B cell (primary cell): ENCODE results near the gene DZIP1L. TPM values are rescaled to one million over a fixed set of nuclear protein-coding genes. Genes with fewer than 3 reads are reported as not detected.

ENCODE experiments used
- ATAC-seq: fragments of 200-7000 bp; cut with Tn5 transposase; one replicate; pipeline ENCODE4 v1.10.0; 2021; ENCODE audit warnings: low read depth, mild to moderate bottlenecking, moderate number of reproducible peaks, moderate library complexity
- CTCF ChIA-PET: fragments of 350-600 bp; sonication (Branson Sonifier 250); formaldehyde crosslinking; loops from one replicate; lab custom pipeline; 2021; ENCODE audit warnings: antibody characterized with exemption, inconsistent platforms; lab: Charles Lee
- POLR2A ChIA-PET: fragments of 350-600 bp; sonication (Branson Sonifier 250); formaldehyde crosslinking; loops from one replicate; lab custom pipeline; 2021; ENCODE audit warnings: antibody characterized with exemption; lab: Charles Lee
- DNase-seq: peaks from one replicate; pipeline ENCODE4 v3.0.0; 2013
- H2AFZ ChIP-seq: 2 replicates; pipeline ENCODE4 v1.6.1; 2012; ENCODE audit warnings: mild to moderate bottlenecking, low read depth, low read length; ENCODE audit not compliant: insufficient read depth, poor library complexity, severe bottlenecking
- H3K27ac ChIP-seq, 2 donors: 1 replicate in 1 of 2; 2 replicates in 1 of 2; pipeline ENCODE4 v1.5.1; 2012 to 2013; ENCODE audit warnings: low read length in 2 of 2, mild to moderate bottlenecking in 2 of 2, moderate library complexity in 1 of 2
- H3K27me3 ChIP-seq, 4 experiments: fragments of 200-600 bp in 1 of 4; sonication (generic) in 1 of 4; replicated peaks in 1 of 4; 1 replicate in 2 of 4; 2 replicates in 2 of 4; pipeline versions ENCODE4 v1.6.1 to v1.7.0; 2013 to 2016; ENCODE audit warnings: low read length in 3 of 4, mild to moderate bottlenecking in 2 of 4, mixed read lengths in 1 of 4, moderate library complexity in 1 of 4; ENCODE audit not compliant: insufficient read depth in 4 of 4, control insufficient read depth in 3 of 4; ENCODE audit errors: control extremely low read depth in 1 of 4
- H3K36me3 ChIP-seq, 2 experiments: replicated peaks in 1 of 2; 1 replicate in 1 of 2; 2 replicates in 1 of 2; pipeline versions ENCODE4 v1.6.1 to v1.7.1; 2013; ENCODE audit warnings: low read length in 1 of 2; ENCODE audit not compliant: insufficient read depth in 2 of 2, control insufficient read depth in 1 of 2; ENCODE audit errors: control extremely low read depth in 1 of 2, extremely low read depth in 1 of 2
- H3K4me1 ChIP-seq, 2 donors: fragments of 200-600 bp in 1 of 2; sonication (generic) in 1 of 2; 1 replicate in 1 of 2; 2 replicates in 1 of 2; pipeline versions ENCODE4 v1.5.1 to v1.6.1; 2013 to 2017; ENCODE audit warnings: low read length in 2 of 2; ENCODE audit not compliant: control insufficient read depth in 2 of 2, insufficient read depth in 2 of 2
- H3K4me2 ChIP-seq: replicated peaks from 2 replicates; pipeline ENCODE3; 2012; ENCODE audit warnings: mild to moderate bottlenecking, low read depth, low read length; ENCODE audit not compliant: poor library complexity, severe bottlenecking
- H3K4me3 ChIP-seq, 5 experiments: fragments of 200-600 bp in 1 of 5; sonication (generic) in 1 of 5; 1 replicate in 3 of 5; 2 replicates in 2 of 5; pipeline versions ENCODE4 v1.5.1 to v1.7.0; 2011 to 2016; ENCODE audit warnings: low read length in 4 of 5, mild to moderate bottlenecking in 4 of 5, low read depth in 2 of 5, control low read depth in 1 of 5, moderate library complexity in 1 of 5; ENCODE audit not compliant: insufficient read depth in 1 of 5; ENCODE audit errors: control extremely low read depth in 1 of 5, extremely low read depth in 1 of 5
- H3K79me2 ChIP-seq: fragments of 200-600 bp; sonication (generic); one replicate; pipeline ENCODE4 v1.6.0; 2016; ENCODE audit warnings: low read length; ENCODE audit not compliant: control insufficient read depth, insufficient read depth
- H3K9ac ChIP-seq: fragments of 200-600 bp; sonication (generic); 2 replicates; pipeline ENCODE4 v1.6.1; 2017; ENCODE audit warnings: mild to moderate bottlenecking, low read length, moderate library complexity
- H3K9me3 ChIP-seq, 3 donors: one replicate each; pipeline versions ENCODE4 v1.6.1 to v1.7.1; 2013; ENCODE audit warnings: low read length in 2 of 3; ENCODE audit not compliant: control insufficient read depth in 2 of 3, insufficient read depth in 1 of 3; ENCODE audit errors: control extremely low read depth in 1 of 3
- H4K20me1 ChIP-seq: 2 replicates; pipeline ENCODE4 v1.6.0; 2012; ENCODE audit warnings: mild to moderate bottlenecking, low read length; ENCODE audit not compliant: insufficient read depth, control insufficient read depth, poor library complexity, severe bottlenecking
- H3K27ac Mint-ChIP-seq: one replicate; pipeline ENCODE4 v1.8.0; 2021; ENCODE audit warnings: mixed read lengths
- H3K27me3 Mint-ChIP-seq: one replicate; pipeline ENCODE4 v1.8.0; 2021; ENCODE audit warnings: mixed read lengths
- H3K4me1 Mint-ChIP-seq: one replicate; pipeline ENCODE4 v1.8.0; 2021; ENCODE audit warnings: mixed read lengths
- H3K4me3 Mint-ChIP-seq: one replicate; pipeline ENCODE4 v1.8.0; 2021; ENCODE audit warnings: mixed read lengths
- H3K9me3 Mint-ChIP-seq: one replicate; pipeline ENCODE4 v1.8.0; 2022; ENCODE audit warnings: mixed read lengths; ENCODE audit not compliant: insufficient read depth
- EZH2 ChIP-seq: IDR thresholded peaks from 2 replicates; pipeline ENCODE4 v1.6.1; 2012; ENCODE audit warnings: borderline replicate concordance, low read depth, mild to moderate bottlenecking, moderate library complexity, low read length; ENCODE audit not compliant: insufficient read depth, poor library complexity, severe bottlenecking
- WGBS: methylation state at CpG from one replicate; pipeline ENCODE4 v1.1.5; 2013; ENCODE audit warnings: missing lambda C conversion rate; ENCODE audit not compliant: insufficient coverage; 5-methylcytosine and 5-hydroxymethylcytosine counted together
- intact Hi-C: fragments of 100-400 bp; cut with micrococcal nuclease; formaldehyde crosslinking; loops from one replicate; pipeline ENCODE4 v1.10.0; 2022
- polyA plus RNA-seq: library from polyadenylated mRNA; depleted of rRNA; stranded (reverse); fragments of >200 nt; gene quantifications from 2 replicates; pipeline ENCODE4 v1.2.3, GENCODE V29; 2012
- total RNA-seq, 2 donors: library from RNA; stranded (reverse); fragments of 120-200 nt in 1 of 2; gene quantifications; 1 replicate in 1 of 2; 2 replicates in 1 of 2; pipeline versions ENCODE4 v1.2.3 to v1.2.4, GENCODE V29; 2013 to 2022
- TF ChIP-seq, protein P1 (sequence below): fragments of 200-600 bp; IDR thresholded peaks from one replicate; pipeline ENCODE4 v1.8.0; 2022; ENCODE audit warnings: antibody characterized with exemption, mild to moderate bottlenecking

Gene DZIP1L
- total and polyA plus RNA-seq, 2 donors (not counting 1 experiment from before 2014, with no cell fraction given) = not detected

GRCh38 chr3:138135833-138136194, 20.4 kb upstream of the DZIP1L start:
- no peak overlapping the region for H3K27ac ChIP-seq
- POLR2A ChIA-PET = no interaction called here
- H3K4me3 ChIP-seq = no peak overlapping the region
- no peak overlapping the region for H3K9ac ChIP-seq
- H3K4me2 ChIP-seq = peak overlapping the region; percentile 31
- intact Hi-C loops = no loop called here
- Mint-ChIP-seq H3K27me3 (peaks cover 7% of the 10 kb centered on the region), H3K4me1 (peaks cover 28% of the 10 kb centered on the region), H3K9me3 (no peaks in the 10 kb centered on the region), H3K4me3 (no peak overlapping the region), H3K27ac (no peak overlapping the region)
- no peaks in the 10 kb centered on the region for H3K9me3 ChIP-seq
- ATAC-seq (no peak), DNase-seq (no peak)
- peak overlapping the region; percentile 19 for H2AFZ ChIP-seq
- H3K27me3 ChIP-seq = no peaks in the 10 kb centered on the region
- CTCF ChIA-PET = no interaction called here
- TF ChIP-seq, protein P1, sequence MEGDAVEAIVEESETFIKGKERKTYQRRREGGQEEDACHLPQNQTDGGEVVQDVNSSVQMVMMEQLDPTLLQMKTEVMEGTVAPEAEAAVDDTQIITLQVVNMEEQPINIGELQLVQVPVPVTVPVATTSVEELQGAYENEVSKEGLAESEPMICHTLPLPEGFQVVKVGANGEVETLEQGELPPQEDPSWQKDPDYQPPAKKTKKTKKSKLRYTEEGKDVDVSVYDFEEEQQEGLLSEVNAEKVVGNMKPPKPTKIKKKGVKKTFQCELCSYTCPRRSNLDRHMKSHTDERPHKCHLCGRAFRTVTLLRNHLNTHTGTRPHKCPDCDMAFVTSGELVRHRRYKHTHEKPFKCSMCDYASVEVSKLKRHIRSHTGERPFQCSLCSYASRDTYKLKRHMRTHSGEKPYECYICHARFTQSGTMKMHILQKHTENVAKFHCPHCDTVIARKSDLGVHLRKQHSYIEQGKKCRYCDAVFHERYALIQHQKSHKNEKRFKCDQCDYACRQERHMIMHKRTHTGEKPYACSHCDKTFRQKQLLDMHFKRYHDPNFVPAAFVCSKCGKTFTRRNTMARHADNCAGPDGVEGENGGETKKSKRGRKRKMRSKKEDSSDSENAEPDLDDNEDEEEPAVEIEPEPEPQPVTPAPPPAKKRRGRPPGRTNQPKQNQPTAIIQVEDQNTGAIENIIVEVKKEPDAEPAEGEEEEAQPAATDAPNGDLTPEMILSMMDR = no peak
- H3K79me2 ChIP-seq = no peaks in the 10 kb centered on the region
- H3K4me1 ChIP-seq = peaks cover 22 to 23% of the 10 kb centered on the region in 2 donors
- no CpG with 5 or more reads among the region's 2 CpGs for whole genome bisulfite sequencing
- H3K36me3 ChIP-seq = no peaks in the 10 kb centered on the region
- H4K20me1 ChIP-seq = no peaks in the 10 kb centered on the region

DNA sequence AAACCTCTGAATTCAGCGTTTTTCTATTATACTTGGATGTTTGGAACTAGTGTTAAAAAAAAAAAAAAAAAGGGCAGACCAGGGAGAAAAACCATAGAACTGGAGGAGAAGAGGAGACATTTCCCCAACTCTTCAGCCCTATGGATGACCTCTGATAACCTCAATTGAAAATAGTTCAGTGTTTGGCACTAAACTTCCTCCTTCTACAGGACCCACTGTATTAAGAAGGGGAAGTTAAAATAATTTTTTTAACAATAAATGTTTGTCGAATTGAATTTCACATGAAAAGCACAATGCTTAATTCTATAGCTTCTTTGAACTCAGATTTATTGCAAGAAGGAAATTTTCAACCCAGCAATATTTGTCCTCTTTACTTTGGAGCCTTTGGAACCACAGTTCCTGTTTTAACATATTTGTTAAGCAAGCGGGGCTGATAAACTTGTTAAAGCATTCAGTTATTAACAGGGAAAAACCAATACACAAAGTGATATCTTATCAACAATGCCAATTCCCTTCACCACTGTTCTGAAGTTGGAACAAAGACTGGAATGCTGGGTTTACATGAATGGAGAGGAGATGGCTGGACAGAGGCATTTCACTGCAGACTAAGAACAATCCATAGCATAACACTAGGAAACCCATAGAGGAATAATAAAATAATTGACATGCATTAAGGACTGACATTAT, 19.9 kb upstream of the DZIP1L start:
- Histone ChIP-seq H3K9ac (no peak overlapping the region), H4K20me1 (no peaks in the 10 kb centered on the region), H3K27me3 (no peaks in the 10 kb centered on the region), H3K9me3 (no peaks in the 10 kb centered on the region), H2AFZ (peak overlapping the region; percentile 19), H3K4me2 (peak overlapping the region; percentile 31), H3K36me3 (no peaks in the 10 kb centered on the region), H3K79me2 (no peaks in the 10 kb centered on the region), H3K4me3 (no peak overlapping the region), H3K27ac (no peak overlapping the region), H3K4me1 (peaks cover 22 to 23% of the 10 kb centered on the region in 2 donors)
- 100% methylated on average over 1 of the region's 3 CpGs for WGBS
- Mint-ChIP-seq H3K4me3 (peak overlapping the region; percentile 9), H3K27me3 (peaks cover 3% of the 10 kb centered on the region), H3K4me1 (peaks cover 28% of the 10 kb centered on the region), H3K9me3 (no peaks in the 10 kb centered on the region), H3K27ac (no peak overlapping the region)
- DNase-seq (no peak), ATAC-seq (no peak)
- no peak for TF ChIP-seq EZH2
- ChIA-PET POLR2A (no interaction called here), CTCF (no interaction called here)
- intact Hi-C loops = no loop called here
